Endothelial cell of umbilical vein (primary cell): Measurements from ENCODE around the gene MED1. TPM values are rescaled to one million over a fixed set of nuclear protein-coding genes. Genes with fewer than 3 reads are reported as not detected.

Experiments used
- BruUV-seq: library from RNA; stranded (reverse); fragments of 400-500 nt; replicated peaks from 2 replicates; lab custom pipeline; 2021; lab: Mats Ljungman, UMichigan
- CTCF ChIA-PET: fragments of 300-600, 350-600 bp; sonication (Branson Sonifier 250); formaldehyde crosslinking; loops from one replicate; lab custom pipeline; 2021; ENCODE audit warnings: antibody characterized with exemption, inconsistent platforms; lab: Charles Lee
- POLR2A ChIA-PET: fragments of 300-600, 350-600 bp; sonication (Branson Sonifier 250); formaldehyde crosslinking; loops from one replicate; lab custom pipeline; 2021; ENCODE audit warnings: antibody characterized with exemption, inconsistent platforms; lab: Charles Lee
- DNase-seq: peaks from one replicate; pipeline ENCODE4 v3.0.0-alpha.2; 2011; ENCODE audit warnings: low read depth, low spot score
- FAIRE-seq: peaks from 2 replicates; lab custom pipeline; 2011; peaks lifted over from hg19 to GRCh38; lab: Jason Lieb, UNC
- H2AFZ ChIP-seq: 2 replicates; pipeline ENCODE4 v1.6.0; 2012; ENCODE audit warnings: low read depth, low read length, control low read depth, inconsistent platforms
- H3K27ac ChIP-seq: 2 replicates; pipeline ENCODE4 v1.5.1; 2011; ENCODE audit warnings: low read depth, mild to moderate bottlenecking, control low read depth, low read length, moderate library complexity; ENCODE audit not compliant: insufficient read depth
- H3K27me3 ChIP-seq, 2 experiments: 2 replicates each; pipeline versions ENCODE4 v1.6.0 to v1.6.1; 2011; ENCODE audit warnings: low read length in 2 of 2, mixed read lengths in 1 of 2; ENCODE audit not compliant: control insufficient read depth in 2 of 2, insufficient read depth in 2 of 2
- H3K36me3 ChIP-seq, 2 experiments: 2 replicates in 1 of 2; 3 replicates in 1 of 2; pipeline ENCODE4 v1.5.1; 2011; ENCODE audit warnings: low read length in 2 of 2, mild to moderate bottlenecking in 1 of 2, moderate library complexity in 1 of 2; ENCODE audit not compliant: control insufficient read depth in 2 of 2, insufficient read depth in 2 of 2; ENCODE audit errors: extremely low read depth in 1 of 2
- H3K4me1 ChIP-seq: 3 replicates; pipeline ENCODE4 v1.5.1; 2011; ENCODE audit warnings: mild to moderate bottlenecking, low read length; ENCODE audit not compliant: control insufficient read depth, insufficient read depth; ENCODE audit errors: extremely low read depth
- H3K4me2 ChIP-seq: 2 replicates; pipeline ENCODE4 v1.6.1; 2011; ENCODE audit warnings: low read length, control low read depth, mixed read lengths; ENCODE audit not compliant: insufficient read depth
- H3K4me3 ChIP-seq, 3 experiments: fragments of 200-600 bp in 1 of 3; sonication (generic), shearing (Covaris generic) in 1 of 3; replicated peaks in 1 of 3; 2 replicates each; pipeline ENCODE4 v1.5.1; 2011 to 2016; ENCODE audit warnings: control low read depth in 3 of 3, low read length in 3 of 3, mild to moderate bottlenecking in 2 of 3, inconsistent platforms in 1 of 3, low read depth in 1 of 3, moderate library complexity in 1 of 3; ENCODE audit not compliant: insufficient read depth in 1 of 3
- H3K79me2 ChIP-seq: 2 replicates; pipeline ENCODE4 v1.6.0; 2012; ENCODE audit warnings: low read length, inconsistent platforms; ENCODE audit not compliant: control insufficient read depth, insufficient read depth
- H3K9ac ChIP-seq: replicated peaks from 2 replicates; pipeline ENCODE3; 2011; ENCODE audit warnings: low read length, control low read depth; ENCODE audit not compliant: insufficient read depth; ENCODE audit errors: extremely low read depth
- H3K9me1 ChIP-seq: replicated peaks from 3 replicates; pipeline ENCODE4 v1.6.0; 2011; ENCODE audit warnings: mild to moderate bottlenecking, low read length; ENCODE audit not compliant: control insufficient read depth, insufficient read depth; ENCODE audit errors: extremely low read depth
- H3K9me3 ChIP-seq: replicated peaks from 2 replicates; pipeline ENCODE4 v1.5.1; 2012; ENCODE audit warnings: low read length, inconsistent platforms; ENCODE audit not compliant: control insufficient read depth, insufficient read depth
- H4K20me1 ChIP-seq: replicated peaks from 2 replicates; pipeline ENCODE3; 2011; ENCODE audit warnings: mild to moderate bottlenecking, low read length; ENCODE audit not compliant: control insufficient read depth, insufficient read depth; ENCODE audit errors: extremely low read depth
- CTCF ChIP-seq, 2 donors: IDR thresholded peaks; 1 replicate in 1 of 2; 2 replicates in 1 of 2; pipeline ENCODE4 v1.5.1; 2011; ENCODE audit warnings: low read length in 2 of 2, mild to moderate bottlenecking in 2 of 2, moderate library complexity in 2 of 2, control low read depth in 1 of 2, inconsistent platforms in 1 of 2, low read depth in 1 of 2; ENCODE audit not compliant: insufficient read depth in 1 of 2; ENCODE audit errors: extremely low read depth in 1 of 2
- EZH2 ChIP-seq: IDR thresholded peaks from 2 replicates; pipeline ENCODE4 v1.6.1; 2012; ENCODE audit warnings: borderline replicate concordance, low read depth, mild to moderate bottlenecking, moderate library complexity, low read length, inconsistent platforms; ENCODE audit not compliant: severe bottlenecking
- FOS ChIP-seq: IDR thresholded peaks from 2 replicates; pipeline ENCODE4 v1.6.1; 2011; ENCODE audit warnings: mild to moderate bottlenecking, low read length, moderate library complexity, borderline replicate concordance; ENCODE audit not compliant: insufficient read depth
- GATA2 ChIP-seq: IDR thresholded peaks from 2 replicates; pipeline ENCODE4 v1.7.0; 2011; ENCODE audit warnings: low read depth, mild to moderate bottlenecking, moderate library complexity, mixed read lengths, low read length; ENCODE audit not compliant: insufficient read length, insufficient read depth
- JUN ChIP-seq: IDR thresholded peaks from 2 replicates; pipeline ENCODE4 v1.6.1; 2011; ENCODE audit warnings: borderline replicate concordance, low read depth; ENCODE audit not compliant: insufficient read length, insufficient read depth
- MAX ChIP-seq: IDR thresholded peaks from 2 replicates; pipeline ENCODE4 v1.6.1; 2011; ENCODE audit not compliant: insufficient read depth, insufficient read length
- MYC ChIP-seq: IDR thresholded peaks from one replicate; pipeline ENCODE4 v1.6.1; 2011; ENCODE audit warnings: mild to moderate bottlenecking, low read depth, low read length
- POLR2A ChIP-seq: IDR thresholded peaks from 2 replicates; pipeline ENCODE4 v1.6.1; 2012; ENCODE audit warnings: low read depth, mild to moderate bottlenecking, control low read depth, low read length
- POLR2AphosphoS5 ChIP-seq: IDR thresholded peaks from 2 replicates; pipeline ENCODE4 v1.6.1; 2012; ENCODE audit warnings: low read depth, mild to moderate bottlenecking, control low read depth, low read length, moderate library complexity; ENCODE audit not compliant: insufficient read depth
- dilution Hi-C: fragments of 300-500 bp; cut with MboI; formaldehyde crosslinking; loops from one replicate; pipeline ENCODE4 v1.15.0; 2019; ENCODE audit warnings: low sequenced_read_pairs; ENCODE audit not compliant: extremely low pct_ligation_motif_present
- intact Hi-C: fragments of 100-400 bp; cut with micrococcal nuclease; formaldehyde crosslinking; loops from one replicate; pipeline ENCODE4 v1.10.0; 2022
- polyA plus RNA-seq, 4 experiments: library from polyadenylated mRNA; depleted of rRNA in 3 of 4; stranded (reverse) in 3 of 4; unstranded in 1 of 4; fragments of >200 nt; gene quantifications; 2 replicates each; pipeline versions ENCODE4 v1.2.1 to v1.2.3, GENCODE V29; 2011 to 2012; ENCODE audit warnings: missing spikeins in 1 of 4
- total RNA-seq: library from RNA; stranded (reverse); gene quantifications from 2 replicates; pipeline ENCODE4 v1.2.3, GENCODE V29; 2021

The MED1 gene
- total and polyA plus RNA-seq, 2 donors (not counting 3 experiments of a cell fraction or from before 2014, with no cell fraction given), result 19.8 to 46.2 TPM

- H3K4me2 ChIP-seq, result no peak overlapping the region
- no peak for FAIRE-seq
- no TSS peak for BruUV-seq
Observed at GRCh38 chr17:39364236-39365025, 86.6 kb downstream of the MED1 start.

More at GRCh38 chr17:39364236-39365025, 86.6 kb downstream of the MED1 start:
- no peaks in the 10 kb centered on the region for H3K9me3 ChIP-seq
- dilution Hi-C loops (no loop called here), intact Hi-C loops (no loop called here)
- H3K4me1 ChIP-seq, result no peaks in the 10 kb centered on the region
- no peak for DNase-seq
- ChIA-PET POLR2A (no interaction called here), CTCF (interaction anchor here (1.4 kb wide), 1 partner anchor 34 kb away, joined by 3 read pairs; no protein-coding TSS in a partner anchor)
- no peaks in the 10 kb centered on the region for H3K79me2 ChIP-seq
- H2AFZ ChIP-seq, result no peak overlapping the region
- H3K9ac ChIP-seq, result no peak overlapping the region
- TF ChIP-seq FOS (no peak), MAX (no peak), POLR2AphosphoS5 (no peak), GATA2 (no peak), POLR2A (no peak), MYC (no peak), CTCF (IDR thresholded peaks at IDR 0.05; ENCODE audit: extremely low read depth in 1 of 2, insufficient read depth in 1 of 2, low read depth in 1 of 2, low read length in 2 of 2) (no peak), JUN (no peak), EZH2 (no peak)
- no peaks in the 10 kb centered on the region for H3K36me3 ChIP-seq
- H4K20me1 ChIP-seq, result peaks cover 3% of the 10 kb centered on the region
- H3K4me3 ChIP-seq, result no peak overlapping the region
- H3K9me1 ChIP-seq, result no peaks in the 10 kb centered on the region
- H3K27me3 ChIP-seq, result no peaks in the 10 kb centered on the region
- H3K27ac ChIP-seq, result no peak overlapping the region
